OCI-LY3 (cell line): ENCODE data around the gene MINDY4.

Experiments
- CTCF ChIP-seq: fragments of 200-600, 300-600 bp; sonication (generic); IDR thresholded peaks from 2 replicates; pipeline ENCODE4 v1.5.1; 2014; ENCODE audit warnings: antibody characterized with exemption, low read length, low read depth
- EZH2phosphoT487 ChIP-seq: fragments of 200-600 bp; shearing (Covaris generic); IDR thresholded peaks from 2 replicates; pipeline ENCODE4 v1.6.1; 2018; ENCODE audit warnings: antibody characterized with exemption, mixed run types, low read depth

GRCh38 chr7:30814700-30815387 is 43.6 kb downstream of the MINDY4 start:
- TF ChIP-seq CTCF (no peak), EZH2phosphoT487 (no peak)
